ENCODE data around the gene PIGZ.

Gene PIGZ

GRCh38 chr3:197007296-197007940 is 38.8 kb upstream of the PIGZ start:
- DNase-seq (ENCODE audit: low read depth, low spot score), result no peak
- H3K4me3 ChIP-seq (ENCODE audit: low read depth, low read length), result no peak overlapping the region
- in situ Hi-C loops (cut with HindIII; ENCODE audit: low sequenced_read_pairs), result no loop called here
- TF ChIP-seq CTCF (IDR thresholded peaks at IDR 0.05; ENCODE audit: low read depth, low read length), result no peak

- TF ChIP-seq CTCF (IDR thresholded peaks at IDR 0.05; ENCODE audit: low read depth, low read length), result no peak
- in situ Hi-C loops (cut with HindIII; ENCODE audit: low sequenced_read_pairs), result no loop called here
- DNase-seq (ENCODE audit: low read depth, low spot score), result no peak
- H3K4me3 ChIP-seq (ENCODE audit: low read depth, low read length), result no peak overlapping the region
These were observed 38.2 kb upstream of the PIGZ start for GRCh38 chr3:197006860-197007259.

GRCh38 chr3:197006446-197006845 is 37.8 kb upstream of the PIGZ start:
- TF ChIP-seq CTCF (IDR thresholded peaks at IDR 0.05; ENCODE audit: low read depth, low read length), result no peak
- in situ Hi-C loops (cut with HindIII; ENCODE audit: low sequenced_read_pairs), result no loop called here
- no peak overlapping the region for H3K4me3 ChIP-seq (ENCODE audit: low read depth, low read length)
- no peak for DNase-seq (ENCODE audit: low read depth, low spot score)

GRCh38 chr3:197003461-197004385 is 35.1 kb upstream of the PIGZ start:
- in situ Hi-C loops (cut with HindIII; ENCODE audit: low sequenced_read_pairs), result no loop called here
- DNase-seq (ENCODE audit: low read depth, low spot score), result no peak
- peak overlapping the region; percentile 53 for H3K4me3 ChIP-seq (ENCODE audit: low read depth, low read length)
- TF ChIP-seq CTCF (IDR thresholded peaks at IDR 0.05; ENCODE audit: low read depth, low read length), result no peak

- peak overlapping the region; percentile 53 for H3K4me3 ChIP-seq (ENCODE audit: low read depth, low read length)
- TF ChIP-seq CTCF (IDR thresholded peaks at IDR 0.05; ENCODE audit: low read depth, low read length), result peak; percentile 62
- peak; percentile 47 for DNase-seq (ENCODE audit: low read depth, low spot score)
- in situ Hi-C loops (cut with HindIII; ENCODE audit: low sequenced_read_pairs), result no loop called here
These were observed 34.2 kb upstream of the PIGZ start for GRCh38 chr3:197002701-197003454.

GRCh38 chr3:197001972-197002700 is 33.5 kb upstream of the PIGZ start:
- H3K4me3 ChIP-seq (ENCODE audit: low read depth, low read length), result peak overlapping the region; percentile 22
- peak; percentile 12 for DNase-seq (ENCODE audit: low read depth, low spot score)
- TF ChIP-seq CTCF (IDR thresholded peaks at IDR 0.05; ENCODE audit: low read depth, low read length), result no peak
- in situ Hi-C loops (cut with HindIII; ENCODE audit: low sequenced_read_pairs), result no loop called here
